HG03469 (cell line): ENCODE measurements around the gene XPA.
A peak's percentile ranks its signal among the peaks of the same experiment; 100 is the strongest.

Experiments
- ATAC-seq: cut with Tn5 transposase; IDR thresholded peaks from one replicate; pipeline ENCODE4 v1.9.1; 2021; ENCODE audit warnings: mild to moderate bottlenecking, moderate library complexity, moderate number of reproducible peaks; ENCODE audit not compliant: unreplicated experiment

Gene XPA

GRCh38 chr9:97659771-97660170 lies 37.4 kb downstream of the XPA start:
- no peak for ATAC-seq

- no peak for ATAC-seq
These were observed 38.4 kb downstream of the XPA start for GRCh38 chr9:97658707-97659106.

DNA sequence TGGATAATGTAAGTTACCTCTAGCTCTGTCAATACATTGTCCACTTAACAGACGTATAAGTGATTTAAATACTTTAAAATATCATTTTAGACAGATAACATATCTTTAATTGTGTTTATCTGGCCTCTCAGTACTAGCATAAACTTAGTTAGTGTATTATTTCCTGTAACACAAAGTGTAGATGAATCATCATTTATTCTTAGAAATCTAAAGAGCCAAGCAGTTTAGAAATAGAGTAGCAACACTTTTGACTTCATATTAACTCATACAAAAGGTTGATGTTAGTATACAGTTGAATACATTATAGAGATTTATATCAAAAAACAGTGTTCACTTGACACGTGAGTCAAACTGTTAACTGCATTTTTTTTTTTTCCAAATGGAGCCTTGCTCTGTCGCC lies 45.5 kb downstream of the XPA start:
- no peak for ATAC-seq

DNA sequence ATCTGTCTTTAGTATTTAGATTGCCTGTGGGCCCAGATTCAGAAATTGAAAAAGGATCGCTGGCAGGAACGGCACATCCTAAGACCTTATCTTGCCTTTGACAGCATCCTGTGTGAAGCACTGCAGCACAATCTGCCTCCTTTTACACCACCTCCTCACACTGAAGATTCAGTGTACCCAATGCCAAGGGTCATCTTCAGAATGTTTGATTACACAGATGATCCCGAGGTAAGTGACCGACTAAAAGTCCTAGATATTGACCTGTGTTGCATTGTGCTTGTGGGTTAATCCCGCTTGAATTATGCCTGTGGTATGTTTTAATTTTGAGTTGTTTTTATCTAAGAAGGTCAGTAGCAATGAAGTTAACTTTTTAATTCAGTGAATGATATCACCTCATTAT lies 49.1 kb downstream of the XPA start:
- ATAC-seq: no peak

- ATAC-seq: no peak
These were observed 51.4 kb downstream of the XPA start for GRCh38 chr9:97645720-97646119.

GRCh38 chr9:97640325-97640724 lies 56.8 kb downstream of the XPA start:
- ATAC-seq: no peak

DNA sequence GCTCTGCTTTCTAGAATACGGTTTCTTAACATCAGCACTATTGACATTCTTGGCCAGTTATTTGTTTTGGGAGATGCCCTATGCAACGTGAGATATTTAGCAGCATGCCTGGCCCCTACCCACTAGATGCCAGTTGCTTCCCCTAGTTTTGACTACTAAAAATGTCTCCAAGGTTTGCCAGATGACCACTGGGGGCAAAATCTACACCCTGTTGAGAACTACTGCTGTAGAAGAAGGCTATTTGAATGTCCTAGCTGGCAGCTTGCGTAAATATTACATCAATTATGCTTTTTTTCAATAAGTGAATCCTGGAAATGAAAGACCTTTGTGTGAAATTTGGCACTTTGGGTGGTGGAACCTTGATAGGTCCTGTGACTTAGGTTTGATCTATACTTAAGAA lies 58.5 kb downstream of the XPA start:
- no peak for ATAC-seq

DNA sequence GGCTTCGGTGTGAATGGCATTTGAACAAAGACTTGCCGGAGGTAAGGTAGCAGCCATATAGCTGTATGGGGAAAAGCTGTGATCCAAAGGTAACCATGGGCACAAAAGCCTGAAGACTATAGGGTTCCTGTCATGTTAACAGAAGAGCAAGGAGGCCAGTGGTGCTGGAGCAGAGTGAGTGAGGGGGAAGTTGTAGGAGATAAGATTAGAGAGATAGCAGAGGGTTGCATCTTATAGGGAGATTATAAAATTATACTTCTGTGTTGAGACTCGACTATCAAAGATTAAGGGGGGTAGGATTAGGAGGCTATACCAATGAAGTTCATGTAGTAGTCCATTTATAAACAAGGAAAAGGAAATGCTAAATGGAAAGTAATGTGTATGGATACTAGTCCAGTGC lies 60.2 kb downstream of the XPA start:
- no peak for ATAC-seq

- no peak for ATAC-seq
These were observed 62.1 kb downstream of the XPA start for GRCh38 chr9:97635026-97635425.

DNA sequence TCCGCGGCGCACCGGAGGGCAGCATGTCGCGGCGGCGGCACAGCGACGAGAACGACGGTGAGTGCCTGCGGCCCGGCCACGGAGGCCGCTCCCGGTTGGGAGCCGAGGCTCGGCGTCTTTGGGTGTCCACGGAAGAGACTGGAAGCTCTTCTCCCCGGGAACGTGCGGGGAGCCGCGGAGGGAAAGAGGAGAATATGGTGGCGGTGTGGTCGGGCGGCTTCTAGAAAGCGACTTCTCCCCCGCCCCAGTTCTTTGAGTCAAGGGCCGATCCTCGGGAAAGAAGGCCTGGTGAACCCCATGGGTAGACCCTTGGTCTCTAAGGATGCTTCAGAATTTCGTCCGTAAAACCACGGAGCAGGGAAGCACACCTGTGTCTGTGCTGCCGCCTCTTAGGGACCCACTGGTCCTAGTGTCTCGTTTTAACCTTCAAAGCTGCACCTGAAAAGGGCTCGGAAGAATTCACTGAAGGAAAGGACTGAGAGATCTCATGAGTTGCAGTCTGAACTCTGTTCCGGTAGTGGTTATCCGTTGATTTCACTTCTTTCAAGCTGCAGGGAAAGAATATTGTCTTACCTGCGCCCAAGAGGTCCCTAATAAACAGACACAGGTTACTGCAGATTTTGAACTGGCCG lies 63.2 kb downstream of the XPA start:
- no peak for ATAC-seq

DNA sequence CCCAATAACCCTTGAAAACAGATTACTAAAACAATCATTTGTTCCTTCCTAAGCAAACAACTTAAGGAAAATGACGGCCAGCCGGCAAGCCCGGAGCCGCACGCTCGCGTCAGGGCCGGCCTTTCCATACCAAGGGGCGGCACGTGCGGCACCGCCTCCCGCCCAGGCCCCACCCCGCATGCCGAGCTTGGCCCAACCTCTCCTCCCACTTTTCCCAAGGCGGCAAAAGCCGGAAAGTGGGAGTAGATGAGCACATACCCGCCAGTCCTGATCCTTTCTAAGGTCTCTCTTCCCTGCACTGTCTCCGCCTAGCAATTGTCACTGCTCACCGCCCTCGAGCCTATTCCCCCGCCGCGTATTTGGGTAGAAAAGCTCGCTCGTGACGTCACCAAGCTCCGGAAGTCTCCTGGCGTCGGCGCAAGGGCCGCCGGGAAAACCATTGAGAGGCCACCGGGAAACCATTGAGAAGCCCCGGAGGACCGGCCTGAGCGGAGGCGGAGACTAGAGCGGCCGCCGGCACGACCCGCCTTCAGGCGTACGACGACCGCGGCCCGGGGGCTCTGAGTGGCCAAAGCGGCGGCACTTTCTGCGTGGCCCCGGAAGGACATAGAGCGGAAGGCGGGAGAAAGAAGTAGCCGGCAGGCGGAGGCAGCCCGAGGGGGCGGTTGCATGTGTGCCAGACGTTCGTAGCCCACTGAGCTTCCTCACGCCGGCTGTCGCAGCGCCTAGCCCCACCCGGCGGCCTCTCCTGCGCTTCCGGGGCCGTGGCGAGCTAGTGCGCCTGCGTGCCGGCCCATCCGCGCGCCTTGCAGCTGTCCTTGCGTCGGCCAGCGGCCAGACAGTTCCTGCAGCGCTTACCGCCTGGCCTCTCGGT lies 63.9 kb downstream of the XPA start, which contains the start of the genes NCBP1 and TSTD2:
Gene NCBP1 (plus strand): TSS at position 837 of the 874 bp plus-strand sequence. CDS start 61 bp downstream, outside the sequence.
Gene TSTD2 (minus strand): TSS at position 384 of the 874 bp plus-strand sequence. CDS start 5,806 bp downstream, outside the sequence.
- ATAC-seq: peak; percentile 75

DNA sequence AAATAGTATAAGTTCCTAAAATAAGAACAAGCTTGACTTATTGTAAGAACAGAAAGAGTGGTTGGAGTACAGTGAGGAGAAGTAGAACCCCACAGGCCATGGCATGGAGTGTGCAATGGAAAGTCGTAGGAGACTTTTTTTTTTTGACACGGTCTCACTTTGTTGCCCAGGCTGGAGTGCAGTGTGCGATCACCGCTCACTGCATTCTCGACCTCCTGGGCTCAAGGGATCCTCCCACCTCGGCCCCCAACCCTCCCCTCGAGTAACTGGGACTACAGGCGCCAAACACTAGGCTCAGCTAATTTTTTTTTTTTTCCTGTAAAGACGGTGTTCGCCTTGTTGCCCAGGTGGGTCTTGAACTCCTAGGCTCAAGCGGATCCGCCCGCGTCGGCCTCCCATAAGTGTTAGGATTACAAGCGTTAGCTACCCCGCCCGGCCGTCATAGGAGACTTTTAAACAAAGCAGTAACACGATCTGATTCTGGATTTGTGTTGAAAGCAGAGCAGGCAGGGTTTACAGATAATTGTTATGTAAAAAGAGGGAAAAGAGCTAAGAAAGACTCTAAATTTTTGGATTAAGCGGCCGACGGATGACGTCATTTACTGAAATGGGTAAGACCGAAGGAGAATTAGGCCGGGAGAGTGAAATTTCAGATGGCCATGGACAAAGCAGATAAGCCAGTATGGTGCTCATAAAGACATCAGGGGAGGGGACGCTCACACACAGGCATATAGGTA lies 64.7 kb downstream of the XPA start:
- peak; percentile 1 for ATAC-seq

GRCh38 chr9:97630591-97630990 lies 66.5 kb downstream of the XPA start:
- ATAC-seq: no peak

DNA sequence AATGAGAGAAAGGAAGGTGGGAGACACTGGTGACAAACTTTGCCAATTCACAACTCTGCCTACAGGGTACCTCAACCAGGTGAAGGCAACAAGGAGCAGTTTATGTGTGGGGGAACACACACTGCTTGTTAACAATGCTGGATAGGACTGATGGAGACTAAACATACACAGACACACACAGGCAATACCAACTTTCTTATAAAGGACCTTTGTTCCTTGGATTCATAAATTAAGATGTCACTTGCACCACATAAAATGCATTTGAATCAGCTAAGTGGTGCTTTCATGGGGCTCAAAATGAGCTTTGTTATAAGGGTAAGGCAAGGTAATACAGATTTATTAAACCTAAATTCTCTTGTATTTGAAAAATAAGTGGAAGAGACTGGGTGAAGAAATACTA lies 68.0 kb downstream of the XPA start:
- ATAC-seq: no peak

GRCh38 chr9:97628668-97629067 lies 68.5 kb downstream of the XPA start:
- no peak for ATAC-seq

- ATAC-seq: no peak
These were observed 69.5 kb downstream of the XPA start for GRCh38 chr9:97627624-97628023.

DNA sequence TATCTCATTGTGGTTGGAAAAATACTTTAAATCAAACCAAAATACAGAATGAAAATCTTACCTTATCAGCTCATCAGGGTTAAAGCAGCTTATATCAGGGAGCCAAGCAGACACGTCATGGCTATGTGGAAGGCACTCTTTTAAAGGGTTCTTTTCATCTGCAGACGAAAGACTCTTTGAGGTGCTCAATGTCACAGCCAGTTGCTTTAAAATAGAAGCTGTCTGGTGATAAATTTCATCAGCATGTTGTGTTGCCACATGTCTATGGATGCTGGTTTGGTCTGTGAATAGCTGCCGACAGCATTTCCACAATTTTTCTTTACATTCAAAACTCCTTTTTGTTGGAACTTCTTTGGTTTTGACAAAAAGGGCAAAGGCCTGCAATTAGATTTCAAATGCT lies 71.5 kb downstream of the XPA start:
- ATAC-seq: no peak
